Fibroblast of mammary gland (primary cell): ENCODE results near the gene RPA1.

Experiments used
- DNase-seq: peaks from one replicate; pipeline ENCODE4 v3.0.0-alpha.2; 2010; ENCODE audit warnings: low read depth
- H3K4me3 ChIP-seq: 2 replicates; pipeline ENCODE4 v1.5.1; 2011; ENCODE audit warnings: low read depth, mild to moderate bottlenecking, low read length, moderate library complexity; ENCODE audit not compliant: control insufficient read depth
- TF ChIP-seq, protein P1 (sequence below): conservative IDR thresholded peaks from 2 replicates; pipeline ENCODE4 v1.5.1; 2011; ENCODE audit warnings: low read depth, low read length, inconsistent platforms; ENCODE audit not compliant: control insufficient read depth, insufficient read depth

RPA1 gene

GRCh38 chr17:1875597-1875996 lies 45.8 kb downstream of the RPA1 start:
- no peak overlapping the region for H3K4me3 ChIP-seq
- TF ChIP-seq, protein P1, sequence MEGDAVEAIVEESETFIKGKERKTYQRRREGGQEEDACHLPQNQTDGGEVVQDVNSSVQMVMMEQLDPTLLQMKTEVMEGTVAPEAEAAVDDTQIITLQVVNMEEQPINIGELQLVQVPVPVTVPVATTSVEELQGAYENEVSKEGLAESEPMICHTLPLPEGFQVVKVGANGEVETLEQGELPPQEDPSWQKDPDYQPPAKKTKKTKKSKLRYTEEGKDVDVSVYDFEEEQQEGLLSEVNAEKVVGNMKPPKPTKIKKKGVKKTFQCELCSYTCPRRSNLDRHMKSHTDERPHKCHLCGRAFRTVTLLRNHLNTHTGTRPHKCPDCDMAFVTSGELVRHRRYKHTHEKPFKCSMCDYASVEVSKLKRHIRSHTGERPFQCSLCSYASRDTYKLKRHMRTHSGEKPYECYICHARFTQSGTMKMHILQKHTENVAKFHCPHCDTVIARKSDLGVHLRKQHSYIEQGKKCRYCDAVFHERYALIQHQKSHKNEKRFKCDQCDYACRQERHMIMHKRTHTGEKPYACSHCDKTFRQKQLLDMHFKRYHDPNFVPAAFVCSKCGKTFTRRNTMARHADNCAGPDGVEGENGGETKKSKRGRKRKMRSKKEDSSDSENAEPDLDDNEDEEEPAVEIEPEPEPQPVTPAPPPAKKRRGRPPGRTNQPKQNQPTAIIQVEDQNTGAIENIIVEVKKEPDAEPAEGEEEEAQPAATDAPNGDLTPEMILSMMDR = no peak
- DNase-seq = no peak

- DNase-seq = peak; percentile 15
- TF ChIP-seq, protein P1 = no peak
- H3K4me3 ChIP-seq = no peak overlapping the region
Measured at GRCh38 chr17:1878419-1879121, 48.8 kb downstream of the RPA1 start.

GRCh38 chr17:1880851-1881630 lies 51.2 kb downstream of the RPA1 start:
- TF ChIP-seq, protein P1 = no peak
- no peak overlapping the region for H3K4me3 ChIP-seq
- DNase-seq = peak; percentile 18

DNA sequence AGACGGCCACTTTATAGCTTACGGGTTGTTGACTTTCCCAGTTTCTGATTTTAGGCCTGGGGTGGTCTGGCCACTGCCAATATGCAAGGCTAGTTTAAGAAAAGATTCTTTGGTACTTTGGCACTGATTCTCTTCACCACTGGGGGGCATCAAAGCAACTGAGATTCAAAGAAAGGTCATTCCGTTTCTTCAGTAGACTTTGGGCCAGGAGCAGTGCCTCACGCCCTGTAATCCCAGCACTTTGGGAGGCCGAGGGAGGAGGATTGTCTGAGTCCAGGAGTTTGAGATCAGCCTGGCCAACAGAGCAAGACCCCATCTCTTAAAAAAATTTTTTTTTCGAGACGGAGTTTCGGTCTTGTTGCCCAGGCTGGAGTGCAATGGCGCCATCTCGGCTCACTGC lies 53.0 kb downstream of the RPA1 start:
- DNase-seq = peak; percentile 52
- TF ChIP-seq, protein P1 = peak; percentile 57
- H3K4me3 ChIP-seq = no peak overlapping the region

DNA sequence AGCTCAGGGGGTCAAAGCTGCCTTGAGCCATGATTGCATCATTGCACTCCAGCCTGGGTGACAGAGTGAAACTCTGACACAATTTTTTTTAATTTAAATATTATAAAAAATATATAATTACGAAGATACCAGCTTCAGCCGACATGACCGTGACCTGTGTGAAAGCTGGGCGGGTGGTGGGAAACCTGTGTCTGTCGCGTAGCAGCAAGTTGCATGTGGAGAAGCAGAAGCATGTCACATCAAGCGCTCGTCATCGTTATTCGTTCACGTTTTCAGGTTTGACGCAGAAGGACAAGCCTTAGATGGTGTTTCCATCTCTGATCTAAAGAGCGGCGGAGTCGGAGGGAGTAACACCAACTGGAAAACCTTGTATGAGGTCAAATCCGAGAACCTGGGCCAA lies 53.7 kb downstream of the RPA1 start:
- TF ChIP-seq, protein P1 = no peak

DNA sequence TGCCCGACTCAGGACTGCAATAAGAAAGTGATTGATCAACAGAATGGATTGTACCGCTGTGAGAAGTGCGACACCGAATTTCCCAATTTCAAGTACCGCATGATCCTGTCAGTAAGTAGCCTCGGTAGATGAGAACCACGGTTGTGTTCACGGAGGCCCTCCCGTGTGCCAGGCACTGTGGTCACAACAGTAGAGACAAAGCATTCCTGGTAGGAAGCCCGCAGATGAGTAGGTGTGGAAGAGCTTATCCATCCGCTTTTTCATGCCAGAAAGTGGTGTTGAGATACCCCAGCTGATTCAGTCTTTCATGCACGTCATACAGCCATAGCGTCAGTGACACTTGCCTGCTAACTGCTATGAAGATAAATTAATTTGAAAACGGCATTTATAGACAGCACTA lies 58.9 kb downstream of the RPA1 start:
- TF ChIP-seq, protein P1 = no peak
- DNase-seq = no peak

More for the DNA sequence above, 53.7 kb downstream of the RPA1 start:
- no peak overlapping the region for H3K4me3 ChIP-seq
- DNase-seq = no peak

More for the DNA sequence above, 58.9 kb downstream of the RPA1 start:
- H3K4me3 ChIP-seq = no peak overlapping the region
